ENCODE data around the gene WFDC13.
"Not testable (repeated sequence)": the region's sequence is repeated elsewhere in the genome, so short reads cannot be mapped to it uniquely, and the experiment has no call there.

WFDC13 gene

DNA sequence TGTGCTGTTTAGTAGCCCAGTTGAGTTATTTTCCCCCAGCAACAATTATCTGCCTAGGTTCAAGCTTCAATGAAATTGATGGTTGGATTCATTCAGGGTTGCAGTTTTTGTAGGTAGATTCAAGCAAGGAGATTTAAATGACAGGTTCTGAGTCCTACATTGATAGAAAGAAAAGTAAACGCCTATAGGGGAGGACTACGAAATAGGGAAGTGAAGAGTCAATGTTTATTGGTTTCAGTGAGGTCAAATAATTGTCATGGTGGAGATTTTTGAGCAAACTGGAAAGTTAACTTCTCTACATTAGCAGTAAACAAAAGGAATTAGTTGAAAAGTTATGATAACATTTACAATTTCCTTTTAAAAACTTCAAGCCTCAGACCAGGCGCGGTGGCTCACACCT is 734 bp upstream of the WFDC13 start:
- no peak overlapping the region for H3K4me3 ChIP-seq (ENCODE audit: control insufficient read depth, low read depth, low read length)
- TF ChIP-seq, protein P1, sequence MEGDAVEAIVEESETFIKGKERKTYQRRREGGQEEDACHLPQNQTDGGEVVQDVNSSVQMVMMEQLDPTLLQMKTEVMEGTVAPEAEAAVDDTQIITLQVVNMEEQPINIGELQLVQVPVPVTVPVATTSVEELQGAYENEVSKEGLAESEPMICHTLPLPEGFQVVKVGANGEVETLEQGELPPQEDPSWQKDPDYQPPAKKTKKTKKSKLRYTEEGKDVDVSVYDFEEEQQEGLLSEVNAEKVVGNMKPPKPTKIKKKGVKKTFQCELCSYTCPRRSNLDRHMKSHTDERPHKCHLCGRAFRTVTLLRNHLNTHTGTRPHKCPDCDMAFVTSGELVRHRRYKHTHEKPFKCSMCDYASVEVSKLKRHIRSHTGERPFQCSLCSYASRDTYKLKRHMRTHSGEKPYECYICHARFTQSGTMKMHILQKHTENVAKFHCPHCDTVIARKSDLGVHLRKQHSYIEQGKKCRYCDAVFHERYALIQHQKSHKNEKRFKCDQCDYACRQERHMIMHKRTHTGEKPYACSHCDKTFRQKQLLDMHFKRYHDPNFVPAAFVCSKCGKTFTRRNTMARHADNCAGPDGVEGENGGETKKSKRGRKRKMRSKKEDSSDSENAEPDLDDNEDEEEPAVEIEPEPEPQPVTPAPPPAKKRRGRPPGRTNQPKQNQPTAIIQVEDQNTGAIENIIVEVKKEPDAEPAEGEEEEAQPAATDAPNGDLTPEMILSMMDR (IDR thresholded peaks at IDR 0.05; ENCODE audit: control insufficient read depth, insufficient read depth, low read depth, low read length, missing control alignments) = no peak
- DNase-seq (ENCODE audit: low read depth) = no peak

DNA sequence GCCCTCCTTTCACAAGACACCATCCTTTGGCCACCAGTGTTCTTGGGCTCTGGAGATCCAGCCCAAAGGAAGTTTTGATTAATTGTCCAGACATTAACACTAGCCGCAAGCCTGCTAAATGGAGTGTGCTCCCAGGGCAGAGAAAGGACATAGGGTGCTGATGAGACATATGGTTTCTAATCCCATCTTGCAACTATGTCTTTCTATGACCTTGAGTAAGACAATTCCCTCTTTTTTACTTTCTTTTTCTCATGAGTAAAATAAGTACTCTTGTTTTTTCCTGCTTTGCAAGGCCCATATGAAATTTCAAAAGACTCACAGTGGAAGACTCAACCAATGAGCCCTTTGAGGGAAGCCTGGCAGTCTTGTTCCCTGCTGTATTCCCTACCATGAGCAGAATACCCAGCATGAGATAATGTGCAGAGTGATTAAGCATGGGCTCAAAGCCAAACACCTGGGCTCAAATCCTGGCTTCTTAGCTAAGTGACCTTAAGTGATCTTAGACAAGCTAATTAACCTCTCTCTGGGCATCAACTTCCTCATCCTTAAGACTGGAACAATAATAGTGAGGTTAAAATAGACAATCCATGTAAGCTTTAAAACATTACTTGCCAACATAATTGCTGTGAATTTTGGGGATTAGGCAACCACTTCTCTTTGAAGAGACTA is 3.3 kb downstream of the WFDC13 start, which contains the start of gene WFDC10B:
WFDC10B (minus strand) TSS at position 51 of the 669 bp plus-strand sequence. CDS start 19,027 bp downstream, outside the sequence.
- no peak within 1 kb of the TSS for H3K4me3 ChIP-seq (ENCODE audit: control insufficient read depth, low read depth, low read length)
- no peak for DNase-seq (ENCODE audit: low read depth)
- TF ChIP-seq, protein P1 (IDR thresholded peaks at IDR 0.05; ENCODE audit: control insufficient read depth, insufficient read depth, low read depth, low read length, missing control alignments) = no peak

DNA sequence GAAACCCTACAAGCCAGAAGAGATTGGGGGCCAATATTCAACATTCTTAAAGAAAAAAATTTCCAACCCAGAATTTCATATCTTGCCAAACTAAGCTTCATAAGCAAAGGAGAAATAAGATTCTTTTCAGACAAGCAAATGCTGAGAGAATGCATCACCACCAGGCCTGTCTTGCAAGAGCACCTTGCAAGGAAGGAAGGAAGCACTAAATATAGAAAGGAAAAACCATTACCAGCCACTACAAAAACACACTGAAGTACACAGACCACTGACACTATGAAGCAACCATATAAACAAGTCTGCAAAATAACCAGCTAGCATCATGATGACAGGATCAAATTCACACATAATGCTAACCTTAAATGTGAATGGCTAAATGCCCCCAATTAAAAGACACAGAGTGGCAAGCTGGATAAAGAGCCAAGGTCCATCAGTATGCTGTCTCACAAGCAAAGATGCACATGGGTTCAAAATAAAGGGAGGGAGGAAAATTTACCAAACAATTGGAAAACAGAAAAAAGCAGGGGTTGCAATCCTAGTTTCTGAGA is 14.4 kb downstream of the WFDC13 start:
- not testable (repeated sequence) for DNase-seq (ENCODE audit: low read depth); H3K4me3 ChIP-seq (ENCODE audit: control insufficient read depth, low read depth, low read length)

DNA sequence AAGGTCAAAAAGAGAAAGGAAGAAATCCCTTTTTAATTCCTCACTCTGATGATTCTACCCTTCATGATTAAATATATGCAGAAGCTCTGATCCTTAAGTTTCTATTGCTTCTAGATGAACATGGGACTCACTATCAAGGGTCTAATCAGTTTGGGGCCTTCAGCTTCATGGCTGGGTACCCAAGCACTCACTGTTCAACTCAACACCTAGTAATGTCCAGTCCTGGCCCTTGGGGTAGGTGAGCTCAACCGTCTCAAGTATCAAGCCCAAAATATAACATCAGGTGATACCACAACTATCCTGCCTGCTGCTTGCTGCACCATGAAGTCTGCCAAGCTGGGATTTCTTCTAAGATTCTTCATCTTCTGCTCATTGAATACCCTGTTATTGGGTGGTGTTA is 20.2 kb downstream of the WFDC13 start, which contains the start of gene SPINT4:
SPINT4 (plus strand) TSS at position 301 of the 400 bp plus-strand sequence; CDS start at position 322, 21 bp downstream.
- TF ChIP-seq, protein P1 (IDR thresholded peaks at IDR 0.05; ENCODE audit: control insufficient read depth, insufficient read depth, low read depth, low read length, missing control alignments) = no peak
- no peak within 1 kb of the TSS for H3K4me3 ChIP-seq (ENCODE audit: control insufficient read depth, low read depth, low read length)
- DNase-seq (ENCODE audit: low read depth) = no peak

DNA sequence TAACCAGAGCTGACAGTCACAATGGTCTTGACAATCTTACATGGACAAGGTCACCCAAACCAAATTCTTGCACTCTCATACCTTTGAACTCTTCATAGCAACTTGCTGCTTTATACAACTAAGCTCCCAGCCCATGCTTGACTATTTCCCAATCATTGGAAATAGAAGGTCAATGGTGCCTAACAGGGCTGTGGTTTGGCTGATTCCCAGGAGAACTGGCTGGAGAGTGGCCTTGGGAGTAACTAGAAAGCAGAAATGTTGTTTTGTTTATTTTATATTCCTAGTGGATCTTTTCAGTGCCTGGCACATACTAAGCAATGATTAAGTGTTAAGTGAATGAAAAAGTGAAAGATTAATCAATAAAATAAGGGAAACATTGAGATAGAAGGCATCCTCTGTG is 23.3 kb downstream of the WFDC13 start:
- H3K4me3 ChIP-seq (ENCODE audit: control insufficient read depth, low read depth, low read length) = no peak overlapping the region
- no peak for DNase-seq (ENCODE audit: low read depth)
- TF ChIP-seq, protein P1 (IDR thresholded peaks at IDR 0.05; ENCODE audit: control insufficient read depth, insufficient read depth, low read depth, low read length, missing control alignments) = no peak

DNA sequence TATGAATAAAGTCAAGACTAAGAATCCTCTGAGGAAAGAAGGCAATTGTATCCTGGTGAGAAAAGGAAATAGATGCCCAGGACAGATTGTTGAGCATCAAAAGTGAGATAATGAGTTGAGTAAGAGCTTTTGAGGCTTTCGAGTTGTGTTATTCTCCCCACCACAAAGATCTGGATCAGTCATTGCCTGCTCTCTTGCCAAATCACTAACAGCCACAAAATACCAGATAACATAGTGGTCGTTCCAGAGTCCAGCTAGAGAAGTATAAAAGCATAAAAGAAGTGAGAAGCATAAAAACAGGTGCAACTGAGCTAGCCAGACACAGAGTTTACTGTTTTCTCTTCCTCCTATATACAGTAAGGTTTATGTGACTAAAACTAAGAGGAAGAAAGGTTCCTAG is 25.2 kb downstream of the WFDC13 start:
- no peak for DNase-seq (ENCODE audit: low read depth)
- H3K4me3 ChIP-seq (ENCODE audit: control insufficient read depth, low read depth, low read length) = no peak overlapping the region
- TF ChIP-seq, protein P1 (IDR thresholded peaks at IDR 0.05; ENCODE audit: control insufficient read depth, insufficient read depth, low read depth, low read length, missing control alignments) = no peak

DNA sequence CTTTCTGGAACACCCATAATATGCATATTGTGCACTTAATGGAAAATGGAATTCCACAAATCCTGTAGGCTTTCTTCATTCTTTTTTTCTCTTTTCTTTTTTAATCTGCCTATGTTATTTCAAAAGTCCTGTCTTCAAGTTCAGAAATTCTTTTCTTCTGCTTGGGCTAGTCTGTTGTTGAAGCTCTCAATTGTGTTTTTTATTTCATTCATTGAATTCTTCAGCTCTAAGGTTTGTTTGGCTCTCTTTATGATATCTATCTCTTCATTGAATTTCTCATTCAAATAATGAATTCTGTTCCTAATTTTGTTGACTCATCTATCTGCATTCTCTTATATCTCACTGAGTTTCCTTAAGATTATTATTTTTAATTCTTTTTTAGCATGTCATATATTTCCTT is 30.4 kb downstream of the WFDC13 start:
- DNase-seq (ENCODE audit: low read depth) = no peak
- H3K4me3 ChIP-seq (ENCODE audit: control insufficient read depth, low read depth, low read length) = no peak overlapping the region
- TF ChIP-seq, protein P1 (IDR thresholded peaks at IDR 0.05; ENCODE audit: control insufficient read depth, insufficient read depth, low read depth, low read length, missing control alignments) = no peak

All from AG09309 (cell line).